ENCODE data around the gene POGLUT3.

DNA sequence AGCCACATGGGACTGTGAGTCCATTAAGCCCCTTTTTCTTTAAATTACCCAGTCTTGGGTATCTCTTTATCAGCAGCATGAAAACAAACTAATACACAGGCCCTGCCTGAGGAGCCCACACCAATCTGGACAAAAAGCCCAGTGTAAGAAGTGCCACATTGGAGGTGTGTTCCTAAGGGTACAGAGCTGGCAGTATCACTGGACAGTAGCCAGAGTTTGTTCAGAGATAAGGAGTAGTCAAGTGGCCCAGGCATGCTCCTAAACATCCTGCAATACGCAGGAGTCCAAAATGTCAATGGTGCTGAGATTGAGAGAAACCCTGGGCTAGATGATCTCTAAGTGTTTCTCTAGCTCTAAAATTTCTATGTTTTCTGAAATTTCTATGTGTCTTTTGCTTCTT lies 27.0 kb upstream of the POGLUT3 start:
- TF ChIP-seq OSR1 (CRISPR knock-in tag; IDR thresholded peaks at IDR 0.05) (no peak), ESRRG (CRISPR knock-in tag; IDR thresholded peaks at IDR 0.05) (no peak), ZNF565 (CRISPR knock-in tag; conservative IDR thresholded peaks at IDR 0.05; ENCODE audit: low read depth) (no peak), ZC3H10 (CRISPR knock-in tag; IDR thresholded peaks at IDR 0.05) (no peak)
